HepG2 (cell line): ENCODE measurements around the gene EDEM3. TPM values are rescaled to one million over a fixed set of nuclear protein-coding genes. Genes with fewer than 3 reads are reported as not detected.

Experiments used
- ATAC-seq: fragments of 200-7000 bp; cut with Tn5 transposase; 3 replicates; pipeline ENCODE4 v1.9.1; 2020; ENCODE audit warnings: mild to moderate bottlenecking, moderate library complexity
- Bru-seq: library from RNA; stranded (reverse); fragments of 400-500 nt; gene quantifications from one replicate; lab custom pipeline; 2021; lab: Mats Ljungman, UMichigan
- BruChase-seq, 2 experiments: library from RNA; stranded (reverse); fragments of 400-500 nt; gene quantifications; one replicate each; lab custom pipeline; 2021; lab: Mats Ljungman, UMichigan
- BruUV-seq: library from RNA; stranded (reverse); fragments of 400-500 nt; replicated peaks from 2 replicates; lab custom pipeline; 2021; lab: Mats Ljungman, UMichigan
- CTCF ChIA-PET: fragments of 300-600 bp; formaldehyde crosslinking; extraction: SDS; loops from one replicate; lab custom pipeline; 2021; ENCODE audit warnings: low total read pairs, inconsistent platforms, low intra/inter-chr PET ratio; lab: Yijun Ruan, JAX
- POLR2A ChIA-PET: fragments of 350-600 bp; sonication (Branson Sonifier 250); formaldehyde crosslinking; loops from one replicate; lab custom pipeline; 2020; ENCODE audit warnings: antibody characterized with exemption, inconsistent platforms; lab: Yijun Ruan, JAX
- DNase-seq: peaks from one replicate; pipeline ENCODE4 v3.0.0-alpha.2; 2015; ENCODE audit warnings: low spot score
- FAIRE-seq: peaks from 3 replicates; lab custom pipeline; 2011; peaks lifted over from hg19 to GRCh38; lab: Jason Lieb, UNC
- H2AFZ ChIP-seq: one replicate; pipeline ENCODE4 v1.6.1; 2011; ENCODE audit warnings: low read length, inconsistent platforms
- H3K27ac ChIP-seq: fragments of 300-600 bp; 3 replicates; pipeline ENCODE4 v1.8.0; 2011; ENCODE audit warnings: mixed run types, mild to moderate bottlenecking, mixed read lengths, low read length, inconsistent platforms; ENCODE audit not compliant: insufficient read depth; ENCODE audit errors: extremely low read length
- H3K27me3 ChIP-seq, 2 experiments: fragments of 200-600 bp in 1 of 2; 2 replicates in 1 of 2; 3 replicates in 1 of 2; pipeline versions ENCODE4 v1.6.0 to v1.8.0; 2011; ENCODE audit warnings: low read length in 2 of 2, mild to moderate bottlenecking in 2 of 2, moderate library complexity in 2 of 2, inconsistent platforms in 1 of 2; ENCODE audit not compliant: insufficient read depth in 2 of 2, control insufficient read depth in 1 of 2
- H3K36me3 ChIP-seq, 2 experiments: fragments of 200-600 bp in 1 of 2; replicated peaks in 1 of 2; 2 replicates in 1 of 2; 3 replicates in 1 of 2; pipeline versions ENCODE4 v1.5.1 to v1.8.0; 2011; ENCODE audit warnings: low read length in 2 of 2, inconsistent platforms in 1 of 2; ENCODE audit not compliant: insufficient read depth in 2 of 2, control insufficient read depth in 1 of 2
- H3K4me1 ChIP-seq: 2 replicates; pipeline ENCODE4 v1.5.1; 2012; ENCODE audit warnings: low read length, inconsistent platforms; ENCODE audit not compliant: insufficient read depth
- H3K4me2 ChIP-seq: 2 replicates; pipeline ENCODE4 v1.6.0; 2011; ENCODE audit warnings: low read depth, low read length, inconsistent platforms
- H3K4me3 ChIP-seq, 3 experiments: fragments of 200-600 bp in 1 of 3; sonication (generic), shearing (Covaris generic) in 1 of 3; replicated peaks in 1 of 3; 2 replicates each; pipeline ENCODE4 v1.5.1; 2011 to 2016; ENCODE audit warnings: low read length in 3 of 3, inconsistent platforms in 2 of 3, low read depth in 2 of 3, mild to moderate bottlenecking in 2 of 3, control low read depth in 1 of 3, mixed read lengths in 1 of 3; ENCODE audit not compliant: insufficient read depth in 1 of 3
- H3K79me2 ChIP-seq: one replicate; pipeline ENCODE4 v1.6.1; 2011; ENCODE audit warnings: low read length, inconsistent platforms; ENCODE audit not compliant: insufficient read depth
- H3K9ac ChIP-seq: 2 replicates; pipeline ENCODE4 v1.6.0; 2011; ENCODE audit warnings: mild to moderate bottlenecking, low read depth, low read length, inconsistent platforms; ENCODE audit not compliant: insufficient read depth
- H3K9me3 ChIP-seq: 2 replicates; pipeline ENCODE4 v1.5.1; 2012; ENCODE audit warnings: mild to moderate bottlenecking, low read length
- H4K20me1 ChIP-seq: 2 replicates; pipeline ENCODE4 v1.6.0; 2011; ENCODE audit warnings: inconsistent platforms, mild to moderate bottlenecking, low read length, moderate library complexity; ENCODE audit not compliant: insufficient read depth
- GATAD1 ChIP-seq: IDR thresholded peaks from 2 replicates; pipeline ENCODE4 v1.6.1; 2016; ENCODE audit warnings: missing genetic modification reagents, missing compliant biosample characterization
- SPEN ChIP-seq: sonication (generic); formaldehyde crosslinking; IDR thresholded peaks from 2 replicates; pipeline ENCODE4 v1.5.1; 2020; ENCODE audit warnings: low read depth, mild to moderate bottlenecking, missing genetic modification reagents
- U2AF2 ChIP-seq: fragments of 200-400 bp; formaldehyde crosslinking; IDR thresholded peaks from 2 replicates; pipeline ENCODE4 v1.6.1; 2017; ENCODE audit warnings: low read depth, mild to moderate bottlenecking, low read length
- ZNF644 ChIP-seq: IDR thresholded peaks from 2 replicates; pipeline ENCODE4 v1.6.1; 2016; ENCODE audit warnings: low read depth
- WGBS: methylation state at CpG from one replicate; pipeline ENCODE4 v1.1.6; 2017; ENCODE audit warnings: low lambda C conversion rate; 5-methylcytosine and 5-hydroxymethylcytosine counted together
- in situ Hi-C: cut with HindIII; loops from 2 replicates; pipeline ENCODE4 v1.10.0; 2017; ENCODE audit warnings: low pct_unique_long_range_greater_than_20kb; ENCODE audit not compliant: extremely low pct_ligation_motif_present
- intact Hi-C: fragments of 100-400 bp; cut with micrococcal nuclease; formaldehyde crosslinking; loops from one replicate; pipeline ENCODE4 v1.10.0; 2022; ENCODE audit not compliant: unreplicated experiment
- long read RNA-seq, 2 experiments: library from RNA in 1 of 2; library from polyadenylated mRNA in 1 of 2; stranded (forward) in 1 of 2; unstranded in 1 of 2; transcript quantifications; one replicate each; pipeline ENCODE4 v2.0.0, GENCODE V29; 2019 to 2022
- polyA minus RNA-seq, 3 experiments: library from RNA; depleted of rRNA, polyadenylated mRNA; stranded (reverse); fragments of >200 nt; gene quantifications; 2 replicates each; pipeline ENCODE4 v1.2.3, GENCODE V29; 2011; ENCODE audit warnings: low replicate concordance in 1 of 3
- polyA plus RNA-seq, 8 experiments: library from polyadenylated mRNA; depleted of rRNA in 3 of 8; stranded (reverse) in 7 of 8; unstranded in 1 of 8; fragments of >200 nt; fragmentation: Illumina TruSeq in 4 of 8; extraction: Trizol in 4 of 8; gene quantifications; 2 replicates each; pipeline versions ENCODE4 v1.2.1 to v1.2.3, GENCODE V29; 2011 to 2016; ENCODE audit warnings: low read depth in 4 of 8, missing spikeins in 1 of 8, mixed read lengths in 1 of 8; ENCODE audit not compliant: insufficient read depth in 1 of 8
- total RNA-seq, 5 experiments: library from RNA; depleted of rRNA; stranded (reverse); fragments of >200 nt; fragmentation: Illumina TruSeq; extraction: Trizol; gene quantifications; 2 replicates each; pipeline ENCODE4 v1.2.3, GENCODE V29; 2016; ENCODE audit warnings: low read depth in 1 of 5
- TF ChIP-seq, protein P1 (sequence below): sonication (generic); formaldehyde crosslinking; IDR thresholded peaks from 2 replicates; pipeline ENCODE4 v1.4.0; 2020; ENCODE audit warnings: missing genetic modification reagents
- TF ChIP-seq, protein P2 (sequence below): sonication (generic); formaldehyde crosslinking; IDR thresholded peaks from 2 replicates; pipeline ENCODE4 v1.4.0; 2020; ENCODE audit warnings: missing genetic modification reagents

EDEM3 gene, protein sequence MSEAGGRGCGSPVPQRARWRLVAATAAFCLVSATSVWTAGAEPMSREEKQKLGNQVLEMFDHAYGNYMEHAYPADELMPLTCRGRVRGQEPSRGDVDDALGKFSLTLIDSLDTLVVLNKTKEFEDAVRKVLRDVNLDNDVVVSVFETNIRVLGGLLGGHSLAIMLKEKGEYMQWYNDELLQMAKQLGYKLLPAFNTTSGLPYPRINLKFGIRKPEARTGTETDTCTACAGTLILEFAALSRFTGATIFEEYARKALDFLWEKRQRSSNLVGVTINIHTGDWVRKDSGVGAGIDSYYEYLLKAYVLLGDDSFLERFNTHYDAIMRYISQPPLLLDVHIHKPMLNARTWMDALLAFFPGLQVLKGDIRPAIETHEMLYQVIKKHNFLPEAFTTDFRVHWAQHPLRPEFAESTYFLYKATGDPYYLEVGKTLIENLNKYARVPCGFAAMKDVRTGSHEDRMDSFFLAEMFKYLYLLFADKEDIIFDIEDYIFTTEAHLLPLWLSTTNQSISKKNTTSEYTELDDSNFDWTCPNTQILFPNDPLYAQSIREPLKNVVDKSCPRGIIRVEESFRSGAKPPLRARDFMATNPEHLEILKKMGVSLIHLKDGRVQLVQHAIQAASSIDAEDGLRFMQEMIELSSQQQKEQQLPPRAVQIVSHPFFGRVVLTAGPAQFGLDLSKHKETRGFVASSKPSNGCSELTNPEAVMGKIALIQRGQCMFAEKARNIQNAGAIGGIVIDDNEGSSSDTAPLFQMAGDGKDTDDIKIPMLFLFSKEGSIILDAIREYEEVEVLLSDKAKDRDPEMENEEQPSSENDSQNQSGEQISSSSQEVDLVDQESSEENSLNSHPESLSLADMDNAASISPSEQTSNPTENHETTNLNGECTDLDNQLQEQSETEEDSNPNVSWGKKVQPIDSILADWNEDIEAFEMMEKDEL
- total RNA-seq (2016; rRNA removed; fragmentation: Illumina TruSeq; extraction: Trizol) (11.8 and 18.2 TPM in 2 replicates), polyA plus RNA-seq (2011; rRNA removed) (10.4 and 13.1 TPM in 2 replicates), polyA minus RNA-seq (2011; rRNA and poly(A)+ RNA removed; ENCODE audit: low replicate concordance) (22.1 and 31.5 TPM in 2 replicates), Bru-seq, nascent RNA (percentile 66 among the genes with signal in this experiment), BruChase-seq, experiment 1, labeled RNA remaining after a 6-hour chase (percentile 74 among the genes with signal in this experiment), BruChase-seq, experiment 2, labeled RNA remaining after a 2-hour chase (percentile 67 among the genes with signal in this experiment)
- 2.6 and 5.4 TPM in 2 replicates for total RNA-seq (2016; cell fraction: cytosol; rRNA removed; fragmentation: Illumina TruSeq; extraction: Trizol; ENCODE audit: low read depth)
- total RNA-seq (2016; cell fraction: insoluble cytoplasmic fraction; rRNA removed; fragmentation: Illumina TruSeq; extraction: Trizol): 11.9 and 18.8 TPM in 2 replicates
- total RNA-seq (2016; cell fraction: membrane; rRNA removed; fragmentation: Illumina TruSeq; extraction: Trizol): 3.9 and 4.4 TPM in 2 replicates
- total RNA-seq (2016; cell fraction: nucleus; rRNA removed; fragmentation: Illumina TruSeq; extraction: Trizol): 23.9 and 24.0 TPM in 2 replicates
- polyA plus RNA-seq (2011; cell fraction: cytosol; rRNA removed): 6.3 and 7.4 TPM in 2 replicates
- polyA plus RNA-seq (2011; cell fraction: nucleus; rRNA removed): 11.1 and 14.7 TPM in 2 replicates
- 12.8 and 13.6 TPM in 2 replicates for polyA plus RNA-seq (2012)
- 0.31 and 0.55 TPM in 2 replicates for polyA plus RNA-seq (2016; cell fraction: cytosol; fragmentation: Illumina TruSeq; extraction: Trizol; ENCODE audit: low read depth)
- polyA plus RNA-seq (2016; cell fraction: insoluble cytoplasmic fraction; fragmentation: Illumina TruSeq; extraction: Trizol; ENCODE audit: low read depth): 6.3 and 7.8 TPM in 2 replicates
- 1.0 and 1.2 TPM in 2 replicates for polyA plus RNA-seq (2016; cell fraction: membrane; fragmentation: Illumina TruSeq; extraction: Trizol; ENCODE audit: low read depth)
- 19.1 and 19.3 TPM in 2 replicates for polyA plus RNA-seq (2016; cell fraction: nucleus; fragmentation: Illumina TruSeq; extraction: Trizol; ENCODE audit: insufficient read depth, low read depth)
- 22.6 and 36.7 TPM in 2 replicates for polyA minus RNA-seq (2011; cell fraction: cytosol; rRNA and poly(A)+ RNA removed)
- polyA minus RNA-seq (2011; cell fraction: nucleus; rRNA and poly(A)+ RNA removed): 26.3 and 36.1 TPM in 2 replicates
- long read RNA-seq, experiment 1, partial matches to known transcripts: 2 of 5 reads
- long read RNA-seq, experiment 1, other reads (novel, unspliced or antisense): 3 of 5 reads
- long read RNA-seq, experiment 2, partial matches to known transcripts: 0 of 17 reads
- long read RNA-seq, experiment 2, other reads (novel, unspliced or antisense): 17 of 17 reads

DNA sequence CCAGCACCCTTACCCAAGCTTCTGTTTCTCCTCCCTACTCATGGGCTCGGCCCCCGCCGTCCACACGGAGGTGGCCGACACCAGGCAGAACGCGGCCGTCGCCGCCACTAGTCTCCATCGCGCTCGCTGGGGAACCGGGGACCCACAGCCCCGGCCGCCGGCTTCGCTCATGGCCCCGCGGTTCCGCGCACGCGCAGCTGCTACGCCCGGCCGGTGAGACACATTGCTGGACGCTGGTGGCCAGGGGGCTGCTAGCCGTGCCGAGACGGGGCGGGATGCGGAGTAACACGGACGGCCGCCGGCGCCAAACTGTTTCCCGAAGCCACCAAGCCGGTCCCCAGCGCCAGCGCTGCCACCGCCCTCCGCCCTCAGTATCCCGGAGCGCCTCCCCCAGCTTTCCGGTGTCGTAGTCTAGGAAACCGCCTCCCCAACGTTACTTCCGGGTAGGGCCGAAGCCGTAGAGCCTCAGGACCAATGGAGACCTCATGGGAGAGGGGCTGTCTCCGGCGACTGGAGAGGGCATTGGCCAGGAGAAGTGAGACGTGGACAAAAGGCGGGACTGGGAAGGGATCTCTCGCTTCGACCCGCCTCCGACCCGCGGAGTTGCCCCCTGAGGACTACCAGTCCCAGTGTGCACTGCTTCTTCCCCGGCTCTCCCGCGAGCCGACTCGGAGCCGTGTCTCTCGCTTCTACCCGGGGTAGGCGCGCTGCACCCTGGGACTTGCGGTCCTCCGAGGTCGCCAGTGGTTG is at the start of gene EDEM3:
TSS of gene EDEM3 (minus strand) at position 383 of the 750 bp plus-strand sequence. CDS start at position 171, 212 bp downstream.
- CTCF ChIA-PET: no interaction called here
- Histone ChIP-seq H3K4me3 (peak within 1 kb of the TSS; percentile 75 to 87 (median 85)), H3K9me3 (no peaks in the 10 kb centered on the region), H3K4me2 (peak within 1 kb of the TSS; percentile 88), H3K36me3 (no peaks in the 10 kb centered on the region), H3K27me3 (no peaks in the 10 kb centered on the region), H3K9ac (peak within 1 kb of the TSS; percentile 87), H3K4me1 (peaks cover 44% of the 10 kb centered on the region), H2AFZ (peak within 1 kb of the TSS; percentile 89), H4K20me1 (no peaks in the 10 kb centered on the region), H3K27ac (peak within 1 kb of the TSS; percentile 83), H3K79me2 (peaks cover 11% of the 10 kb centered on the region)
- ATAC-seq: peak; percentile 97
- no TSS peak for BruUV-seq
- WGBS: 3% methylated on average over 6 of the region's 76 CpGs
- intact Hi-C loops: loop anchor here (2.0 kb wide), 1 partner anchor 402 kb away; the partner anchor contains the start of genes SWT1 and TRMT1L
- DNase-seq: peak; percentile 98
- POLR2A ChIA-PET: interaction anchor here (0.7 to 1.7 kb wide), 4 partner anchors 38 to 704 kb away, joined by 3 to 5 read pairs (median 4); partner anchors contain the start of gene TSEN15
- FAIRE-seq: peak; percentile 97
- in situ Hi-C loops: no loop called here
- TF ChIP-seq, protein P1, sequence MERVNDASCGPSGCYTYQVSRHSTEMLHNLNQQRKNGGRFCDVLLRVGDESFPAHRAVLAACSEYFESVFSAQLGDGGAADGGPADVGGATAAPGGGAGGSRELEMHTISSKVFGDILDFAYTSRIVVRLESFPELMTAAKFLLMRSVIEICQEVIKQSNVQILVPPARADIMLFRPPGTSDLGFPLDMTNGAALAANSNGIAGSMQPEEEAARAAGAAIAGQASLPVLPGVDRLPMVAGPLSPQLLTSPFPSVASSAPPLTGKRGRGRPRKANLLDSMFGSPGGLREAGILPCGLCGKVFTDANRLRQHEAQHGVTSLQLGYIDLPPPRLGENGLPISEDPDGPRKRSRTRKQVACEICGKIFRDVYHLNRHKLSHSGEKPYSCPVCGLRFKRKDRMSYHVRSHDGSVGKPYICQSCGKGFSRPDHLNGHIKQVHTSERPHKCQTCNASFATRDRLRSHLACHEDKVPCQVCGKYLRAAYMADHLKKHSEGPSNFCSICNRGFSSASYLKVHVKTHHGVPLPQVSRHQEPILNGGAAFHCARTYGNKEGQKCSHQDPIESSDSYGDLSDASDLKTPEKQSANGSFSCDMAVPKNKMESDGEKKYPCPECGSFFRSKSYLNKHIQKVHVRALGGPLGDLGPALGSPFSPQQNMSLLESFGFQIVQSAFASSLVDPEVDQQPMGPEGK (CRISPR knock-in tag): peak; percentile 58; the same call in 1 of the 2 replicates
- TF ChIP-seq GATAD1 (CRISPR knock-in tag) (peak; percentile 75), ZNF644 (CRISPR knock-in tag) (no peak), U2AF2 (no peak), SPEN (CRISPR knock-in tag) (peak; percentile 77)
- TF ChIP-seq, protein P2, sequence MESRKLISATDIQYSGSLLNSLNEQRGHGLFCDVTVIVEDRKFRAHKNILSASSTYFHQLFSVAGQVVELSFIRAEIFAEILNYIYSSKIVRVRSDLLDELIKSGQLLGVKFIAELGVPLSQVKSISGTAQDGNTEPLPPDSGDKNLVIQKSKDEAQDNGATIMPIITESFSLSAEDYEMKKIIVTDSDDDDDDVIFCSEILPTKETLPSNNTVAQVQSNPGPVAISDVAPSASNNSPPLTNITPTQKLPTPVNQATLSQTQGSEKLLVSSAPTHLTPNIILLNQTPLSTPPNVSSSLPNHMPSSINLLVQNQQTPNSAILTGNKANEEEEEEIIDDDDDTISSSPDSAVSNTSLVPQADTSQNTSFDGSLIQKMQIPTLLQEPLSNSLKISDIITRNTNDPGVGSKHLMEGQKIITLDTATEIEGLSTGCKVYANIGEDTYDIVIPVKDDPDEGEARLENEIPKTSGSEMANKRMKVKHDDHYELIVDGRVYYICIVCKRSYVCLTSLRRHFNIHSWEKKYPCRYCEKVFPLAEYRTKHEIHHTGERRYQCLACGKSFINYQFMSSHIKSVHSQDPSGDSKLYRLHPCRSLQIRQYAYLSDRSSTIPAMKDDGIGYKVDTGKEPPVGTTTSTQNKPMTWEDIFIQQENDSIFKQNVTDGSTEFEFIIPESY (CRISPR knock-in tag): no peak; the same call in 1 of the 2 replicates
